HEK293 (cell line): ENCODE measurements around the gene HTT.

Experiments
- CTCF ChIA-PET: fragments of 350-600 bp; formaldehyde crosslinking; extraction: SDS; loops from one replicate; lab custom pipeline; 2021; ENCODE audit warnings: antibody characterized with exemption; lab: Yijun Ruan, JAX
- POLR2A ChIA-PET: fragments of 300-600 bp; formaldehyde crosslinking; extraction: SDS; loops from one replicate; lab custom pipeline; 2020; ENCODE audit warnings: antibody characterized with exemption, inconsistent platforms; lab: Yijun Ruan, JAX
- H3K27ac ChIP-seq: fragments of 200-500 bp; sonication (Bioruptor generic); 2 replicates; pipeline ENCODE4 v1.5.1; 2014; ENCODE audit warnings: low read depth, low read length, control low read depth, inconsistent platforms; ENCODE audit errors: extremely low read depth
- H3K36me3 ChIP-seq, 2 experiments: fragments of 200-500 bp in 1 of 2; sonication (Bioruptor generic) in 1 of 2; 1 replicate in 1 of 2; 2 replicates in 1 of 2; pipeline ENCODE4 v1.5.1; 2014 to 2017; ENCODE audit warnings: inconsistent platforms in 2 of 2, low read length in 2 of 2; ENCODE audit not compliant: control insufficient read depth in 2 of 2, insufficient read depth in 1 of 2
- H3K4me1 ChIP-seq: fragments of 200-500 bp; sonication (Bioruptor generic); 2 replicates; pipeline ENCODE4 v1.5.1; 2014; ENCODE audit warnings: mild to moderate bottlenecking, low read length, inconsistent platforms; ENCODE audit not compliant: control insufficient read depth, insufficient read depth
- H3K4me3 ChIP-seq: 2 replicates; pipeline ENCODE4 v1.5.1; 2011; ENCODE audit warnings: low read depth, mild to moderate bottlenecking, control low read depth, low read length, moderate library complexity
- H3K9me3 ChIP-seq: fragments of 200-500 bp; sonication (Bioruptor generic); 2 replicates; pipeline ENCODE4 v1.5.1; 2014; ENCODE audit warnings: low read depth, low read length, inconsistent platforms; ENCODE audit not compliant: control insufficient read depth, insufficient read depth
- GLI4 ChIP-seq: fragments of 450-650 bp; formaldehyde crosslinking; IDR thresholded peaks from 2 replicates; pipeline ENCODE4 v1.5.1; 2016; ENCODE audit warnings: missing biosample characterization, missing genetic modification characterization
- KLF10 ChIP-seq: fragments of 450-650 bp; IDR thresholded peaks from 2 replicates; pipeline ENCODE4 v1.5.1; 2018; ENCODE audit warnings: missing biosample characterization, mild to moderate bottlenecking, missing genetic modification characterization
- TSHZ1 ChIP-seq: fragments of 450-650 bp; formaldehyde crosslinking; IDR thresholded peaks from 2 replicates; pipeline ENCODE4 v1.5.1; 2016; ENCODE audit warnings: missing biosample characterization, missing genetic modification characterization, borderline replicate concordance
- ZBTB8A ChIP-seq: fragments of 450-650 bp; formaldehyde crosslinking; IDR thresholded peaks from 2 replicates; pipeline ENCODE4 v1.5.1; 2016; ENCODE audit warnings: missing biosample characterization, missing genetic modification characterization
- ZFP3 ChIP-seq: fragments of 450-650 bp; formaldehyde crosslinking; IDR thresholded peaks from 2 replicates; pipeline ENCODE4 v1.5.1; 2016; ENCODE audit warnings: low read depth, missing biosample characterization, missing genetic modification characterization
- ZIC2 ChIP-seq: fragments of 450-650 bp; formaldehyde crosslinking; IDR thresholded peaks from 2 replicates; pipeline ENCODE4 v1.5.1; 2016; ENCODE audit warnings: missing biosample characterization, missing genetic modification characterization
- ZNF302 ChIP-seq: fragments of 450-650 bp; formaldehyde crosslinking; IDR thresholded peaks from 2 replicates; pipeline ENCODE4 v1.5.1; 2016; ENCODE audit warnings: missing biosample characterization, missing genetic modification characterization, low read depth
- ZNF354C ChIP-seq: fragments of 450-650 bp; formaldehyde crosslinking; IDR thresholded peaks from 2 replicates; pipeline ENCODE4 v1.5.1; 2016; ENCODE audit warnings: missing biosample characterization, missing genetic modification characterization, low read depth, borderline replicate concordance
- ZNF391 ChIP-seq: fragments of 450-650 bp; formaldehyde crosslinking; IDR thresholded peaks from 2 replicates; pipeline ENCODE4 v1.5.1; 2016; ENCODE audit warnings: low read depth, missing biosample characterization, missing genetic modification characterization, borderline replicate concordance
- ZNF449 ChIP-seq: fragments of 450-650 bp; formaldehyde crosslinking; IDR thresholded peaks from 2 replicates; pipeline ENCODE4 v1.5.1; 2017; ENCODE audit warnings: missing biosample characterization, mild to moderate bottlenecking, missing genetic modification characterization, moderate library complexity
- ZNF488 ChIP-seq: fragments of 450-650 bp; formaldehyde crosslinking; IDR thresholded peaks from 2 replicates; pipeline ENCODE4 v1.5.1; 2016; ENCODE audit warnings: missing biosample characterization, missing genetic modification characterization
- ZNF518A ChIP-seq: fragments of 450-650 bp; formaldehyde crosslinking; conservative IDR thresholded peaks from 2 replicates; pipeline ENCODE4 v1.5.1; 2016; ENCODE audit warnings: low read depth, missing biosample characterization, missing genetic modification characterization
- ZNF555 ChIP-seq: fragments of 450-650 bp; formaldehyde crosslinking; conservative IDR thresholded peaks from 2 replicates; pipeline ENCODE4 v1.5.1; 2017; ENCODE audit warnings: missing biosample characterization, mild to moderate bottlenecking, missing genetic modification characterization, inconsistent platforms
- ZNF645 ChIP-seq: fragments of 450-650 bp; formaldehyde crosslinking; IDR thresholded peaks from 2 replicates; pipeline ENCODE4; 2016; ENCODE audit warnings: missing biosample characterization, missing genetic modification characterization

The HTT gene

GRCh38 chr4:3039706-3040366, 34.6 kb upstream of the HTT start:
- TF ChIP-seq GLI4 (tag by site-specific recombination), result no peak
- TF ChIP-seq ZNF354C (tag by site-specific recombination), result no peak
- no peak for TF ChIP-seq ZNF518A (tag by site-specific recombination)
- no peak for TF ChIP-seq ZNF488 (tag by site-specific recombination)
- TF ChIP-seq ZNF449, result no peak
- TF ChIP-seq ZFP3 (tag by site-specific recombination), result no peak
- TF ChIP-seq, all 188 proteins: peak for 0
- ChIA-PET POLR2A (interaction anchor here (0.7 kb wide), 1 partner anchor 66 kb away, joined by 3 read pairs; no protein-coding TSS in a partner anchor), CTCF (no interaction called here)
- Histone ChIP-seq H3K4me1 (no peaks in the 10 kb centered on the region), H3K36me3 (no peaks in the 10 kb centered on the region), H3K9me3 (no peaks in the 10 kb centered on the region), H3K4me3 (no peak overlapping the region), H3K27ac (no peak overlapping the region)

GRCh38 chr4:3040452-3041191, 33.9 kb upstream of the HTT start:
- ChIA-PET POLR2A (no interaction called here), CTCF (no interaction called here)
- H3K27ac ChIP-seq, result no peak overlapping the region
- H3K36me3 ChIP-seq, result no peaks in the 10 kb centered on the region
- TF ChIP-seq KLF10 (tag by site-specific recombination) (no peak), ZBTB8A (tag by site-specific recombination) (no peak)
- no peaks in the 10 kb centered on the region for H3K9me3 ChIP-seq
- H3K4me3 ChIP-seq, result no peak overlapping the region
- no peaks in the 10 kb centered on the region for H3K4me1 ChIP-seq

- Histone ChIP-seq H3K36me3 (no peaks in the 10 kb centered on the region), H3K4me1 (no peaks in the 10 kb centered on the region), H3K27ac (no peak overlapping the region), H3K9me3 (no peaks in the 10 kb centered on the region), H3K4me3 (no peak overlapping the region)
- CTCF ChIA-PET, result no interaction called here
- POLR2A ChIA-PET, result no interaction called here
- TF ChIP-seq ZIC2 (tag by site-specific recombination) (peak; percentile 28), ZNF645 (tag by site-specific recombination) (no peak), ZNF391 (no peak), ZNF555 (tag by site-specific recombination) (no peak), ZNF302 (no peak), TSHZ1 (no peak)
These were observed 33.0 kb upstream of the HTT start for GRCh38 chr4:3041192-3042142.
